Dedifferentiated amniotic fluid mesenchymal stem cell (primary cell): ENCODE data around the gene FAR1.
"Not testable (repeated sequence)": the region's sequence is repeated elsewhere in the genome, so short reads cannot be mapped to it uniquely, and the experiment has no call there.

ENCODE experiments used
- DNase-seq: peaks from one replicate; pipeline ENCODE4 v3.0.0-alpha.2; 2016; ENCODE audit errors: extremely low spot score

Gene FAR1

DNA sequence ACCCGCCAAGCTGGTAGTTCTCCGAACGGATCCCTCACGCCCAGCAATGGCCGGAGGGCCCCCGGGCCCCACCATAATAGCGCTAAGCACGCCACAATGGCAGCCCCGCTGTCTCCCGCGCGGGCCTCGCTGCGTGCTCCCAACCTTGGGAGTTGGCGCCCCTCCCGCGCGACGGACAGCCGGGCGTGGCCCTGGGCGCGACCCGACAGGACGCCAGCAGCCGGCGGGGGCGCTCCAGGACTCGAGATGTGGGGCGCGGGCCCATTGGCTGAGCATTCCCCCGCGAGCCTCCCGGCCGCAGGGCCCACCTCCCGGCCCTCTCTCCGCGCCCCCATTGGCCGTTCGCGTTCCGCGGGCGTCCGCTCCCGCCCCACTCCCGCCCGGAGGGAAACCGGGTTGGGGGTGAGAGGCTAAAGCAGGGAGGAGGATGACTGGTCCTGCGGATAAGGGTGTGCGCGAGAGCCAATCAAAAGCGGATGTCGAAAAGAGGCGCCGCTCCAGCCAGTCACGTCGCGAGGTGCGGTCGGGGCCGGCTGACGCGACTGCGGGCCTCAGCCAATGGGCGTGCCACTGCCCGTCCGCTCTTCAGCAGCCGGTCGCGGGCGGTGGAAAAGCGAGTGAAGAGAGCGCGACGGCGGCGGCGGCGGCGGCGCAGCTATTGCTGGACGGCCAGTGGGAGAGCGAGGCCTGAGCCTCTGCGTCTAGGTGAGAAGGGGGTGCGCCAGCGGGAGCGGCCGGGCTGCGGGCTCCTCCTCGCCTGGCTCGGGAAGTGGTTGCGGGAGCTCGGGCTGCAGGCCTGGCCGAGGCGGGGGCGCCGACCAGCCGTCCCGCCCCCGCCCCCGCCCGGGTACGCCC is at the start of gene FAR1:
Gene FAR1, plus strand, starts transcription at position 567 of the 855 bp plus-strand sequence. CDS start 26,098 bp downstream, outside the sequence.
- DNase-seq: peak; percentile 99

DNA sequence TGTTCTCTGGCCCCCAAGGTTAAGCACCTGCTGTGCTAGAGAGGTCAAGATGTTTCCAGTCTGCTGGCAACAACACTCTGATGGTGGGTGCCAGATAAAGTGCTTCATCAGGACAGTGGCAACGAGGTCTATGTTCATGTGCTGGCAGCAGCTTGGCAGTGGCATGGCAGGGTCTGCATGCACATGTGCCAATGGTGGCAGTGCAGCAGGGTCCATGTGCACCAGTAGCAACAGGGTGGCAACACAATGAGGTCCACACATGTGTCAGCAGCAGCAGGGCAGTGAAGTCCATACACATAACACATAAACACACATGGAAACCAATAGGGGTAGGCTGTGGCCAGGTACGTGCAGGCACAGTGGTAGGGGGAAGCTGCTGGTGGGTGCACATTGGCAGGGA is 48.4 kb upstream of the FAR1 start:
- DNase-seq: no peak

- DNase-seq: not testable (repeated sequence)
These were observed 41.6 kb upstream of the FAR1 start for GRCh38 chr11:13626818-13627217.

DNA sequence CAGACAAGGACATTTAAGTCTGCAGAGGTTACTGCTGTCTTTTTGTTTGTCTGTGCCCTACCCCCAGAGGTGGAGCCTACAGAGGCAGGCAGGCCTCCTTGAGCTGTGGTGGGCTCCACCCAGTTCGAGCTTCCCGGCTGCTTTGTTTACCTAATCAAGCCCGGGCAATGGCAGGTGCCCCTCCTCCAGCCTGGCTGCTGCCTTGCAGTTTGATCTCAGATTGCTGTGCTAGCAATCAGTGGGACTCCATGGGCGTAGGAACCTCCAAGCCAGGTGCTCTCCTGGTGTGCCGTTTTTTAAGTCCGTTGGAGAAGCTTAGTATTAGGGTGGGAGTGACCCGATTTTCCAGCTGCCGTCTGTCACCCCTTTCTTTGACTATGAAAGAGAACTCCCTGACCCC is 39.8 kb upstream of the FAR1 start:
- DNase-seq: not testable (repeated sequence)

DNA sequence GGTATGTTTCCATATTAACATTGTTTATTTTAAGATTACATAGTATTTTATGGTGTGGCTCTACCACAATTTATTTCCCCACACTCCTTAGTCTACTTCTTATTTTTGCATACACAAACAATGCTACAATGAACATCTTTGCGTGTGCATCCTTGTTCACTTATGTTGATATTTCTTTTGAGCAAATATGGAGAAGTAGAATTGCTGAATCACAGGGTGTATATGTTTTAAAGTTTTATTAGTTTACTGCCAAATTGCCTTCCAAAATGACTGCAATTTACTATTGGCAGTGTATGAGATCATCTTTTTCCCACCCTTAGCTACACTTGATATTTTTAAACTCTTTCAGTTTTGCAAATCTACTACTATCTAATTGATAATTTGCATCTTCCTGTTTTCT is 38.7 kb upstream of the FAR1 start:
- DNase-seq: no peak

- DNase-seq: no peak
These were observed 33.2 kb upstream of the FAR1 start for GRCh38 chr11:13635290-13635689.

DNA sequence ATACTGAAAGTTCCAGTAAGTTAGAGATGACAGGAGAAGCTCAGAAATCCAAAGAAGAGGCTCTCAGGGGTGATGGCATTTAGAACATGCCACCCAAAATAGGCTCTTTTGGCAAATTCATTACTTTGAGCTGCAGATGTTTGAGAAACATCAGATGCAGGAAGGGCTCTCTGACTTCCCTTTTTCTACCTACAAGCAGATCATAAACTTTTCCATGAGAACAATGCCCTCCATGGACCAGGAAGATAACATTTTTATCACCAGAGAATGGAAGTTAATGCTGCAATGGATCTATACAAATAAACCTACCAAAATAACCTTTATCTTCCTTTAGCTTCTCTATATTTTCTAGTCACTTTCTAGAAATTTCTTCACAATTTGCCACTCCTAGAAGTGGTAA is 32.7 kb upstream of the FAR1 start:
- no peak for DNase-seq

DNA sequence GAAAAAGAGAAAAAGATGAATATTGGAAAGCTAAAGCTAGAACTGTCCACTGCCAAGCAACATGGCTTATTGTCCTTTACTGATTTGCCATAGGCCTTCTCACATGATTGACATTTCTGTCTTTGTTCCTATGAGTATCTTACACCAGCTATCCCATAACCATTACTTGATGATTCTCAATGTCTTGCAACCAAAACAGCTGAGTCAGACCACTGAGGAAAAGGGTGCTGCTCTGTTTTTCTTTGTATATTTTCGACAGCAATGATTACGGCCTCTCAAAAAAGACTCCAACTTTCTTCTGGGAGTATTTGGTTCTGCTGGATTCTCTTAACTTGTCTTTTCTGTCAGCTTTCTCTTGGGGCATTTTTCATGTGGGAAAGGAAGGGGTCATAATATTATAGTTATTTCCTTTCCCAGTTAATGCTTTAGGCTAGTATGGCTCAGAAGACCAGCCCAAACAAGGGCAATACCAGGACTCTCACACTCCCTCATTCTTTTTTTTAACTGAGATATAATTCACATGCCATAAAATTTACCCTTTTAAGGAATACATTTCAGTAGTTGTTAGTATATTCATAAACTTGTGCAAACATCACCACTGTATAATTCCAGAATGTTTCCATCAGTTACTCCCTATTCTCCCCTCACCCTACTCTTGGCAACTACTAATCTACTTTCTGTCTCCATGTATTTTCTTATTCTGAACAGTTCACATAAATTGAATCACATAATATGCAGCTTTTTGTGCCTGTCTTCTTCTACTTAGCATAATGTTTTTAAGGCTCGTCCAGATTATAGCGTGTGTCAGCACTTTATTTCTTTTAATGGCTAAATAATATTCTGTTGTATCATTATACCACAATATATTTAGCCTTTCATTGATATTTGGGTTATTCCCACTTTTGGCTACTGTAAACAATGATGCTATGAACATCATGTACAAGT is 31.1 kb upstream of the FAR1 start:
- no peak for DNase-seq

DNA sequence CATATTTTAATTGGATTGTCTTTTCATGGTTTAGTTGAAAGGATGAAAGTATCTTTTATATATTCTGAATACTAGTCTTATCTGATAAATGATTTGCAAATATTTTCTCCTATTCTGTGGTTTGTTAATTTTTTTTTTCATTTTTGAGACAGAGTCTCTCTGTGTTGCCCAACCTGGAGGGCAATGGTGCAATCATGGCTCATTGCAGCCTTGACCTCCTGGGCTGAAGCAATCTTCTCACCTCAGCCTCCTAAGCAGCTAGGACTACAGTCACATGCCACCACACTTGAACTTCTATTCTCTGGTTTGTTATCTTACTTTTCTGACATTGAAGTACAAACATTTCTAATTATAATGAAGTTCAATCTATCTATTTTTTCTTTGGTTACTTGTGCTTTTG is 30.0 kb upstream of the FAR1 start:
- DNase-seq: no peak

- DNase-seq: no peak
These were observed 23.3 kb upstream of the FAR1 start for GRCh38 chr11:13644997-13645687.

DNA sequence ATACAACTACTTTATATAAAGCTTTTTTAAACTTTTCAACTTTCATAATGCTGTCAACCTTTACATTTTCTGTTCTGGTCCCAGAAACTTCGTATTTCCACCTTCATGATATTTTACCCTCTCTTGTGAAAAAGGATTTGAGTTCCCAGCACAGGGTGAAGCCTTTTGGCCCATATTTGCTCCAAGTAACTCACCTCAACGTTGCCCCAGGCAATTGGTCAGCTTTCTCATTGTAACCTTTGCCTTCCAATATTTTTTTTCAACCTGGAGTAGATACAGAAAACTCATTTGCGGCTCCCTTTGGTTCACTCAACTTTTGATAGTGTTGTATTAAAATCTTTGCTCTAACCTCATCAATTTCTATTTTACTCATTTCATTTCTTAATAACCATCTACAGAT is 21.1 kb upstream of the FAR1 start:
- no peak for DNase-seq

- DNase-seq: no peak
These were observed 18.8 kb upstream of the FAR1 start for GRCh38 chr11:13649619-13650018.

- not testable (repeated sequence) for DNase-seq
These were observed 17.0 kb upstream of the FAR1 start for GRCh38 chr11:13651515-13651914.

- DNase-seq: no peak
These were observed 7.3 kb upstream of the FAR1 start for GRCh38 chr11:13661074-13661623.

- DNase-seq: no peak
These were observed 4.8 kb upstream of the FAR1 start for GRCh38 chr11:13663631-13664071.

GRCh38 chr11:13664351-13664750 is 4.1 kb upstream of the FAR1 start:
- DNase-seq: no peak

GRCh38 chr11:13666708-13667107 is 1.8 kb upstream of the FAR1 start:
- DNase-seq: no peak

- no peak for DNase-seq
These were observed 1.2 kb upstream of the FAR1 start for GRCh38 chr11:13667245-13667644.

DNA sequence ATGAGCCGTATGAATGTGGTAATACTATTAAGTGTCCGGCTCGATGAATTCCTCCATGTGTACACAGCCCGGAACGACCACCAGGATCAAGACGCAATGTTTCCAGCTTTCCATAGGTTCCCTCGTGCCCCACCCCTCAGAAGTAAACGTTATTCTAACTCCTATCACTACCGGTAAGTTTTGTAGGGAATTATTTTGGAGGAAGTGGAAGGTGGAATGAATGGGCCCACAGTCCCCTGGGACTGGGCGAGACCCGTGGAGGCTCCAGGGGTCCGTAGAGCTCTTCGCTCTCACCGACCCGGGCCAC is 720 bp upstream of the FAR1 start:
- no peak for DNase-seq

GRCh38 chr11:13668957-13669521 is 571 bp downstream of the FAR1 start:
- no peak for DNase-seq
